OCI-LY3 (cell line): ENCODE measurements around the gene ABCC8.

Experiments
- H2AFZ ChIP-seq: fragments of 200-600, 300-600 bp; shearing (Covaris generic); 2 replicates; pipeline ENCODE4 v1.6.0; 2014; ENCODE audit warnings: antibody characterized with exemption, low read depth, low read length
- H3K27ac ChIP-seq: fragments of 200-600, 300-600 bp; sonication (generic); 2 replicates; pipeline ENCODE4 v1.5.1; 2014; ENCODE audit warnings: mild to moderate bottlenecking, low read length, moderate library complexity, mixed read lengths
- H3K27me3 ChIP-seq: fragments of 200-600, 300-600 bp; sonication (generic); 2 replicates; pipeline ENCODE4 v1.6.1; 2014; ENCODE audit warnings: low read depth, low read length, mixed read lengths
- H3K36me3 ChIP-seq: fragments of 200-600, 300-600 bp; sonication (generic); replicated peaks from 2 replicates; pipeline ENCODE3; 2014; ENCODE audit warnings: low read depth, low read length, mixed read lengths
- H3K4me1 ChIP-seq: fragments of 300-600, 200-600 bp; sonication (generic); 2 replicates; pipeline ENCODE4 v1.6.1; 2014; ENCODE audit warnings: low read length, mixed read lengths
- H3K4me2 ChIP-seq: fragments of 200-600, 300-600 bp; sonication (generic); 2 replicates; pipeline ENCODE4 v1.6.1; 2014; ENCODE audit warnings: low read length, mixed read lengths
- H3K4me3 ChIP-seq: fragments of 300-600, 200-600 bp; sonication (generic); 2 replicates; pipeline ENCODE4 v1.5.1; 2014; ENCODE audit warnings: antibody characterized with exemption, mild to moderate bottlenecking, low read length, moderate library complexity
- H3K79me2 ChIP-seq: fragments of 300-600, 200-600 bp; shearing (Covaris generic); 2 replicates; pipeline ENCODE4 v1.6.1; 2014; ENCODE audit warnings: mild to moderate bottlenecking, low read length, mixed read lengths
- H3K9ac ChIP-seq: fragments of 300-600, 200-600 bp; shearing (Covaris generic); 2 replicates; pipeline ENCODE4 v1.6.0; 2014; ENCODE audit warnings: mild to moderate bottlenecking, low read length, moderate library complexity
- H3K9me3 ChIP-seq: fragments of 200-600, 300-600 bp; shearing (Covaris generic); 2 replicates; pipeline ENCODE4 v1.6.1; 2014; ENCODE audit warnings: low read length, mixed read lengths; ENCODE audit not compliant: insufficient read depth
- H4K20me1 ChIP-seq: fragments of 200-600, 300-600 bp; sonication (generic); 2 replicates; pipeline ENCODE4 v1.6.1; 2016; ENCODE audit warnings: low read length, mixed read lengths; ENCODE audit not compliant: insufficient read depth
- EZH2phosphoT487 ChIP-seq: fragments of 200-600 bp; shearing (Covaris generic); IDR thresholded peaks from 2 replicates; pipeline ENCODE4 v1.6.1; 2018; ENCODE audit warnings: antibody characterized with exemption, mixed run types, low read depth
- TF ChIP-seq, protein P1 (sequence below): fragments of 200-600, 300-600 bp; sonication (generic); IDR thresholded peaks from 2 replicates; pipeline ENCODE4 v1.5.1; 2014; ENCODE audit warnings: antibody characterized with exemption, low read length, low read depth

ABCC8 gene

DNA sequence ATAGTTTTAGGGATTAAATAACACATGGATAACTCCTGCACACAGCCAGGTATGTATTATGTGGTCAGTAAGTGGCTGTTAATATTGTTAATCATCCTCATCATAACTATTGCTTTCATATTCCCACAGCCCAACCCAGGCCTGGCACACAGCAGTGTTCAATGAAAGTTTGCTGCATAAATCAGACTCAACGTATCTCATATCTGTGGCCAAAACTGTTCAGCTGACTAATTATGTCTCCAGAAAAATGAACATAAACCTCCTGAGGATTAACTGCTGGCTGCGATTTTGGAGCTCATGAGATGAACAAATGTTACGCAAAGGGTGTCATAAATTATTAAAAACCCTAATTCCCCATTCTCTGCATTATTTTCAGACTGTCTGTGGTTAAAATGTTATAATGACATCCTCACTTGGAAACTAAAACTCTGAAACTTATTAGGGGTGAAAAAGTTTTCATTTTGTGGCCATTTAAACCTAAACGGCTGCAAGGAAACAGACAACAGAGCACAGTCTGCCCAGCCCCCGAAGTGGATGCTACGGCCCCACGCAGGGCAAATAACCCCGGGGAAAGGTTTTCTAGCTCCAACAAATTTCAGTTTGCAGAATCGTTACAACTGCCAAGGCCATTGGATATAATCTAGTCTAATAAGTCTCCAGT is 17.3 kb downstream of the ABCC8 start:
- no peaks in the 10 kb centered on the region for H3K9me3 ChIP-seq
- H2AFZ ChIP-seq, result no peak overlapping the region
- no peaks in the 10 kb centered on the region for H3K36me3 ChIP-seq
- H3K4me1 ChIP-seq, result no peaks in the 10 kb centered on the region
- H3K4me3 ChIP-seq, result no peak overlapping the region
- H3K9ac ChIP-seq, result no peak overlapping the region
- no peak overlapping the region for H3K27ac ChIP-seq
- peaks cover 26% of the 10 kb centered on the region for H3K27me3 ChIP-seq
- no peaks in the 10 kb centered on the region for H3K79me2 ChIP-seq
- no peaks in the 10 kb centered on the region for H4K20me1 ChIP-seq
- no peak overlapping the region for H3K4me2 ChIP-seq
- no peak for TF ChIP-seq EZH2phosphoT487
- TF ChIP-seq, protein P1, sequence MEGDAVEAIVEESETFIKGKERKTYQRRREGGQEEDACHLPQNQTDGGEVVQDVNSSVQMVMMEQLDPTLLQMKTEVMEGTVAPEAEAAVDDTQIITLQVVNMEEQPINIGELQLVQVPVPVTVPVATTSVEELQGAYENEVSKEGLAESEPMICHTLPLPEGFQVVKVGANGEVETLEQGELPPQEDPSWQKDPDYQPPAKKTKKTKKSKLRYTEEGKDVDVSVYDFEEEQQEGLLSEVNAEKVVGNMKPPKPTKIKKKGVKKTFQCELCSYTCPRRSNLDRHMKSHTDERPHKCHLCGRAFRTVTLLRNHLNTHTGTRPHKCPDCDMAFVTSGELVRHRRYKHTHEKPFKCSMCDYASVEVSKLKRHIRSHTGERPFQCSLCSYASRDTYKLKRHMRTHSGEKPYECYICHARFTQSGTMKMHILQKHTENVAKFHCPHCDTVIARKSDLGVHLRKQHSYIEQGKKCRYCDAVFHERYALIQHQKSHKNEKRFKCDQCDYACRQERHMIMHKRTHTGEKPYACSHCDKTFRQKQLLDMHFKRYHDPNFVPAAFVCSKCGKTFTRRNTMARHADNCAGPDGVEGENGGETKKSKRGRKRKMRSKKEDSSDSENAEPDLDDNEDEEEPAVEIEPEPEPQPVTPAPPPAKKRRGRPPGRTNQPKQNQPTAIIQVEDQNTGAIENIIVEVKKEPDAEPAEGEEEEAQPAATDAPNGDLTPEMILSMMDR, result no peak

DNA sequence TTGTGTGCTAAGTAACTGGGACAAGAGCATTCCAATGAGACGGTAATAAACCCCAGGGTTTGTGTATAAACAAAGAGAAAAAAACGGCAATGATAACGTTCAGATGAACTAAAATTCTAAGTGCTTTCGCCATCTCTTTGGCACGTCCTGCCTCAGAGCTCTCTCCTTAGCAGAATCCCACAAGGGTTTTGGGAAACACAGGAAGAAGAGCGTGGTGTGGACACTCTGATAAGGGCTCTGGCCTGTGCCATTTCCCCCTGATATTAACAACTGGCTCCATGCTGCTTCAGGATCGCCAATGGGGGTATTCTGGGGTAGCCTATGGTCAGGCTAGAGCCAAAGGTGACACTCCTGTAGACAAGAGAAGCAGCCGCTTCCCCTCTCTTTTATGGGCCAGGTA is 18.4 kb downstream of the ABCC8 start:
- Histone ChIP-seq H3K9me3 (no peaks in the 10 kb centered on the region), H3K79me2 (no peaks in the 10 kb centered on the region), H2AFZ (no peak overlapping the region), H3K27me3 (peaks cover 26% of the 10 kb centered on the region), H4K20me1 (no peaks in the 10 kb centered on the region), H3K4me3 (no peak overlapping the region), H3K27ac (no peak overlapping the region), H3K4me2 (no peak overlapping the region), H3K36me3 (no peaks in the 10 kb centered on the region), H3K4me1 (no peaks in the 10 kb centered on the region), H3K9ac (no peak overlapping the region)
- no peak for TF ChIP-seq EZH2phosphoT487
- TF ChIP-seq, protein P1, result no peak

DNA sequence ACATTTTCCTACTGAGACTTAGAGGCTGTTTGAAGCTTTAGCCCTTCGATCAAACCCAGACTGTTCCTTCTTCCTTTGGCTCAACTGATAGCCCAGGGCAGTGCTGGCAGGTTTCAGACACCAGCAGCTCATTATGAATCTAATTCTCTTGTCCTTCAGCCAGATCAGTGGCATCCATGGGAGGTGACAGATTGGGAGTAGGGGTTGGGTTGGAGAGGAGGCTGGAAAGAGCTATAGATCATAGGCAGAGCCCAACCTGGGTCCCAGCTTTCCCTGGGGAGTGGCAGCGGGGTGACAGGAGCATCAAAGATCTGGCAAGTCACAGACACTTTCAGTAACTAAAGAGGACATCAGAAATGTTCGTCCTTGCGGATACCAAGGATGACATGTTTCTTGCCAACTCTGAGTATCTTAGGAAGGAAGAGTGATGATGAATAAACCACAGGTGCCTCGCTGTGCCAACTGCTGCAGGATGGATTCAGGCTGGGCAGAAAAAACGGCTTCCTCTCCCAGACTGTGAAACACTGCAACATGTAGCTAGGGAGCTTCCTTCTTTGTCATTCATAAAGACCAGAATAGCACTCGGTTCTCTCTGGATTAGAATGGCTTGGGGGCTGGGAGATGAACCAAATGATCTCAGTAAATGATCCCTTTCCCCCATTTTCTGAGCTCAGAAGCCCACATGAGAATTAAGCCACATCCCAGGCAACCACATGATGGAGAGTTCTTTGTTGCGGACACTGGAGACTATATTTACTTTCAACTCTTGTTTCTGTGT is 19.1 kb downstream of the ABCC8 start:
- Histone ChIP-seq H3K4me2 (no peak overlapping the region), H3K9ac (no peak overlapping the region), H3K79me2 (no peaks in the 10 kb centered on the region), H3K4me3 (no peak overlapping the region), H2AFZ (no peak overlapping the region), H3K27ac (no peak overlapping the region), H3K27me3 (peaks cover 26% of the 10 kb centered on the region), H3K9me3 (no peaks in the 10 kb centered on the region), H4K20me1 (no peaks in the 10 kb centered on the region), H3K4me1 (no peaks in the 10 kb centered on the region), H3K36me3 (no peaks in the 10 kb centered on the region)
- TF ChIP-seq, protein P1, result no peak
- no peak for TF ChIP-seq EZH2phosphoT487

DNA sequence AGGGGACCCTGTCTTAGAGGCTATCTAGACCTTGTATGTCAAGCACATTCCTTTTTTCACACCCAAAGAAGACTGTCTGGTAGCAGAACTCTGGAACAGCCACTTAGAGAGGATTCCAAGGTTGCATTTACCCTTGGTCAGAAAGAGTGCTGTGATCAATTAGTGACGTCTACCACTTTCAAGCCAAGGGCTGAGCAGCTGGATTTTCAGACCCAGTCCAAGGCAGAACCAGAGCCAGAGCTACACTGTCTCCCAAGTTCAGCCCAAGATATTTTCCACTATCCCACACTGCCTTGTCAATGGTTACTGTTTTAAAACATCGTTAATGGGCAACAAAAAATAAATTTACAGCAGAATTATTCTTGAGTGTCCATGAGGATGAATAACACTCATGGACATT is 24.0 kb downstream of the ABCC8 start:
- H3K9ac ChIP-seq, result no peak overlapping the region
- TF ChIP-seq, protein P1, result no peak
- no peak for TF ChIP-seq EZH2phosphoT487
- no peaks in the 10 kb centered on the region for H3K9me3 ChIP-seq
- no peaks in the 10 kb centered on the region for H3K4me1 ChIP-seq
- H4K20me1 ChIP-seq, result no peaks in the 10 kb centered on the region
- H3K27ac ChIP-seq, result no peak overlapping the region
- peaks cover 24% of the 10 kb centered on the region for H3K27me3 ChIP-seq
- no peaks in the 10 kb centered on the region for H3K79me2 ChIP-seq
- no peak overlapping the region for H2AFZ ChIP-seq
- H3K4me3 ChIP-seq, result no peak overlapping the region
- H3K4me2 ChIP-seq, result no peak overlapping the region
- H3K36me3 ChIP-seq, result no peaks in the 10 kb centered on the region
